Rectal smooth muscle tissue (tissue), 1 donor: ENCODE measurements around the gene PCDHA10.
"Not testable (repeated sequence)": the region's sequence is repeated elsewhere in the genome, so short reads cannot be mapped to it uniquely, and the experiment has no call there.

Source experiments
- H3K27ac ChIP-seq: one replicate; pipeline ENCODE4 v1.7.0; 2013; ENCODE audit warnings: low read depth, low read length, inconsistent platforms
- H3K27me3 ChIP-seq: one replicate; pipeline ENCODE4 v1.7.0; 2013; ENCODE audit warnings: low read length; ENCODE audit not compliant: control insufficient read depth, insufficient read depth
- H3K36me3 ChIP-seq: one replicate; pipeline ENCODE4 v1.7.0; 2013; ENCODE audit warnings: low read length; ENCODE audit not compliant: control insufficient read depth, insufficient read depth
- H3K4me1 ChIP-seq: one replicate; pipeline ENCODE4 v1.7.0; 2013; ENCODE audit warnings: low read length; ENCODE audit not compliant: control insufficient read depth, insufficient read depth
- H3K4me3 ChIP-seq: one replicate; pipeline ENCODE4 v1.7.0; 2013; ENCODE audit warnings: low read length
- H3K9ac ChIP-seq: one replicate; pipeline ENCODE4 v1.7.0; 2013; ENCODE audit warnings: low read length

The PCDHA10 gene

DNA sequence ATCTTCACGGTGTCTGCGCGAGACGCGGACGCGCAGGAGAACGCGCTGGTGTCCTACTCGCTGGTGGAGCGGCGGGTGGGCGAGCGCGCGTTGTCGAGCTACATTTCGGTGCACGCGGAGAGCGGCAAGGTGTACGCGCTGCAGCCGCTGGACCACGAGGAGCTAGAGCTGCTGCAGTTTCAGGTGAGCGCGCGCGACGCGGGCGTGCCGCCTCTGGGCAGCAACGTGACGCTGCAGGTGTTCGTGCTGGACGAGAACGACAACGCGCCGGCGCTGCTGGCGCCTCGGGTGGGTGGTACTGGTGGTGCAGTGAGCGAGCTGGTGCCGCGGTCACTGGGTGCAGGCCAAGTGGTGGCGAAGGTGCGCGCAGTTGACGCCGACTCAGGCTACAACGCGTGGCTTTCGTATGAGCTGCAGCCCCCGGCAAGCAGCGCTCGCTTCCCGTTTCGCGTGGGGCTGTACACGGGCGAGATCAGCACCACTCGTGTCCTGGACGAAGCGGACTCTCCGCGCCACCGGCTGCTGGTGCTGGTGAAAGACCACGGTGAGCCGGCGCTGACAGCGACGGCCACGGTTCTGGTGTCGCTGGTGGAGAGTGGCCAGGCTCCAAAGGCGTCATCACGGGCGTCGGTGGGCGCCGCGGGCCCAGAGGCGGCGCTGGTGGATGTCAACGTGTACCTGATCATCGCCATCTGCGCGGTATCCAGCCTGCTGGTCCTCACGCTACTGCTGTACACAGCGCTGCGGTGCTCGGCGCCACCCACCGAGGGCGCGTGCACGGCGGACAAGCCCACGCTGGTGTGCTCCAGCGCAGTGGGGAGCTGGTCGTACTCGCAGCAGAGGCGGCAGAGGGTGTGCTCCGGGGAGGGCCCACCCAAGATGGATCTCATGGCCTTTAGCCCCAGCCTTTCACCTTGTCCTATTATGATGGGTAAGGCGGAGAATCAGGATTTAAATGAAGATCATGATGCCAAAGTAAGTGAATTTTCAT lies 25.9 kb upstream of the PCDHA10 start:
- H3K9ac ChIP-seq, H3K4me1 ChIP-seq, H3K27ac ChIP-seq, H3K4me3 ChIP-seq, H3K36me3 ChIP-seq, H3K27me3 ChIP-seq: not testable (repeated sequence)

DNA sequence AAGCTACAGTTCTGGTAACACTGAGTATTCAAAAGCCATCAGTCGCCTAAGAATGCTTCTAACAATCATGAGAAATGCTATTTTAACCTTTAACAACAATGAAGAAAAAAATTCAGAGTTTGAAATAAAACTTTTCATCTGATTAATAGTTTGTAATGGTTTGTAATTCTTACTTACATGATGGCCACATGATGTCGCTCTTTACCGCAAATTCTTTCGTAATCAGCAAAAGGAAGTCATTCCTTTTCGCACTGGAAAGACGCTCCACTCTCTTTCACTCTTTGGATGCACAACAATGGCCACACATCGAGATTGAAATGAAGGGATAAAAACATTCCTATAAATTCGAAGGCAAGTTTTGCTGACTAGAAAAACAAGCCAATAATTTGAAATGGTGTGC lies 21.7 kb upstream of the PCDHA10 start, which contains the start of gene PCDHA7:
Gene PCDHA7 (plus strand): TSS at position 277 of the 400 bp plus-strand sequence. CDS start 115 bp downstream, at position 392.
- Histone ChIP-seq H3K36me3 (no peaks in the 10 kb centered on the region), H3K27me3 (peaks cover 2% of the 10 kb centered on the region), H3K4me1 (no peaks in the 10 kb centered on the region), H3K9ac (no peak within 1 kb of the TSS), H3K27ac (no peak within 1 kb of the TSS), H3K4me3 (no peak within 1 kb of the TSS)

GRCh38 chr5:140834439-140835008 lies 21.2 kb upstream of the PCDHA10 start:
- not testable (repeated sequence) for H3K27me3 ChIP-seq, H3K27ac ChIP-seq, H3K4me1 ChIP-seq, H3K9ac ChIP-seq, H3K4me3 ChIP-seq, H3K36me3 ChIP-seq

- no peak overlapping the region for H3K4me3 ChIP-seq
- H3K4me1 ChIP-seq: no peaks in the 10 kb centered on the region
- H3K27me3 ChIP-seq: peaks cover 2% of the 10 kb centered on the region
- no peak overlapping the region for H3K9ac ChIP-seq
- no peak overlapping the region for H3K27ac ChIP-seq
- no peaks in the 10 kb centered on the region for H3K36me3 ChIP-seq
Measured at GRCh38 chr5:140835622-140836510, 19.8 kb upstream of the PCDHA10 start.

DNA sequence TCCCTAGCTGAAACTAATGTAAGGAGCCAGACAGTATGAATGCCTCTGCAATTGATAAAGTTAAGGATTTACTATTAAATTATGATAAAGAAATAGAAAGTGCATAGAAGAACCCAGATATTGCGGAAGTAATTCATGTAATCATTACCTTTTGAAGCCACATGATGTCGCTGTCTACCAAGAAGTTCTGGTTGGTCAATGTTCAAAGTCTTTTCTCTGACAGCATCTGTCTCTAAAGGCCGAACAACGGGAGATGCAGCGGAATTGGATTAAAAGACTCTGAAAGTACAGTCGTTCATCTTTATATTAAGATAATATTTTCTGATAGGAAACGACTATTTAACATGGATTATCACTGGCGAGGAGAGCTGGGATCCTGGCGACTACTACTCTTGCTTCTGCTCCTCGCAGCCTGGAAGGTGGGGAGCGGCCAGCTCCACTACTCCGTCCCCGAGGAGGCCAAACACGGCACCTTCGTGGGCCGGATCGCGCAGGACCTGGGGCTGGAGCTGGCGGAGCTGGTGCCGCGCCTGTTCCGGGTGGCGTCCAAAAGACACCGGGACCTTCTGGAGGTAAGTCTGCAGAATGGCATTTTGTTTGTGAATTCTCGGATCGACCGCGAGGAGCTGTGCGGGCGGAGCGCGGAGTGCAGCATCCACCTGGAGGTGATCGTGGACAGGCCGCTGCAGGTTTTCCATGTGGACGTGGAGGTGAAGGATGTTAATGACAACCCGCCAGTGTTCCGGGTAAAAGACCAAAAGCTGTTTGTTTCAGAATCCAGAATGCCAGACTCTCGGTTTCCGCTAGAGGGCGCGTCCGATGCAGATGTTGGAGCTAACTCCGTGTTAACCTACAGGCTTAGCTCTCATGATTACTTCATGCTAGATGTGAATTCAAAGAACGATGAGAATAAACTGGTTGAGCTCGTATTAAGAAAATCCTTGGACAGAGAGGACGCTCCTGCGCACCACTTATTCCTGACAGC lies 14.4 kb upstream of the PCDHA10 start, which contains the start of gene PCDHA8:
Gene PCDHA8 (plus strand): TSS at position 210 of the 985 bp plus-strand sequence. CDS start 135 bp downstream, at position 345.
- H3K36me3 ChIP-seq: no peaks in the 10 kb centered on the region
- H3K27ac ChIP-seq: no peak within 1 kb of the TSS
- peaks cover 1% of the 10 kb centered on the region for H3K27me3 ChIP-seq
- no peak within 1 kb of the TSS for H3K4me3 ChIP-seq
- no peak within 1 kb of the TSS for H3K9ac ChIP-seq
- H3K4me1 ChIP-seq: no peaks in the 10 kb centered on the region

DNA sequence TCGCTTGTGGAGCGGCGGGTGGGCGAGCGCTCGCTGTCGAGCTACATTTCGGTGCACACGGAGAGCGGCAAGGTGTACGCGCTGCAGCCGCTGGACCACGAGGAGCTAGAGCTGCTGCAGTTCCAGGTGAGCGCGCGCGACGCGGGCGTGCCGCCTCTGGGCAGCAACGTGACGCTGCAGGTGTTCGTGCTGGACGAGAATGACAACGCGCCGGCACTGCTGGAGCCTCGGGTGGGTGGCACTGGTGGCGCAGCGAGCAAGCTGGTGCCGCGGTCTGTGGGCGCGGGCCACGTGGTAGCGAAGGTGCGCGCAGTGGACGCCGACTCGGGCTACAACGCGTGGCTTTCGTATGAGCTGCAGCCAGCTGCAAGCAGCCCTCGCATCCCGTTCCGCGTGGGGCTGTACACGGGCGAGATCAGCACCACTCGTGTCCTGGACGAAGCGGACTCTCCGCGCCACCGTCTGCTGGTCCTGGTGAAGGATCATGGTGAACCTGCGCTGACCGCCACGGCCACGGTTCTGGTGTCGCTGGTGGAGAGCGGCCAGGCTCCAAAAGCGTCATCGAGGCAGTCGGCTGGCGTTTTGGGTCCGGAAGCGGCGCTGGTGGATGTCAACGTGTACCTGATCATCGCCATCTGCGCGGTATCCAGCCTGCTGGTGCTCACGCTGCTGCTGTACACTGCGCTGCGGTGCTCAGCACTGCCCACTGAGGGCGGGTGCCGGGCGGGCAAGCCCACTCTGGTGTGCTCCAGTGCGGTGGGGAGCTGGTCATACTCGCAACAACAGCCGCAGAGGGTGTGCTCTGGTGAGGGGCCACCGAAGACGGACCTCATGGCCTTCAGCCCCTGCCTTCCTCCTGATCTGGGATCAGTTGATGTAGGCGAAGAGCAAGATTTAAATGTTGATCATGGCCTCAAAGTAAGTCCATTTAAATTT lies 12.6 kb upstream of the PCDHA10 start:
- no peaks in the 10 kb centered on the region for H3K27me3 ChIP-seq

DNA sequence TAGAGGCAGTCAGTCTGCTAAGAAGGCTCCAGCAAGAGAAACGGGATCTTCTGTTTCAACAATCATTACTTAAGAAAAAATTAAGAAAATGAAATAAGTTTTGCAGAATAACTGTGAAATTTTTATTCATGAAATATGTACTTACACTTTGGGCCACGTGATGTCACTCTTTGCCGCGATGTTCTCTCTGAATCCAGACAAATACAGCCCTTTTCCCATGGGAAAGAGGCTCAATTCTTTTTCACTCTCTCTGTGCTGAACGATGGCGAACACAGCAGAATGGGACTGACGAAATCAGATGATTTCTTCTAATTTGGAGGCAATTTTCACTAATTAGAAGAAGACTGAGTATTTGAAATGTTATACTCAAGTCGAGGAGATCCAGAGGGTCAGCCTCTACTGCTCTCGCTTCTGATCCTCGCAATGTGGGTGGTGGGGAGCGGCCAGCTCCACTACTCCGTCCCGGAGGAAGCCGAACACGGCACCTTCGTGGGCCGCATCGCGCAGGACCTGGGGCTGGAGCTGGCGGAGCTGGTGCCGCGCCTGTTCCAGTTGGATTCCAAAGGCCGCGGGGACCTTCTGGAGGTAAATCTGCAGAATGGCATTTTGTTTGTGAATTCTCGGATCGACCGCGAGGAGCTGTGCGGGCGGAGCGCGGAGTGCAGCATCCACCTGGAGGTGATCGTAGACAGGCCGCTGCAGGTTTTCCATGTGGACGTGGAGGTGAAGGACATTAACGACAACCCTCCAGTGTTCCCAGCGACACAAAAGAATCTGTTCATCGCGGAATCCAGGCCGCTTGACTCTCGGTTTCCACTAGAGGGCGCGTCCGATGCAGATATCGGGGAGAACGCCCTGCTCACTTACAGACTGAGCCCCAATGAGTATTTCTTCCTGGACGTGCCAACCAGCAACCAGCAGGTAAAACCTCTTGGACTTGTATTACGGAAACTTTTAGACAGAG lies 7.3 kb upstream of the PCDHA10 start, which contains the start of gene PCDHA9:
Gene PCDHA9 (plus strand): TSS at position 244 of the 964 bp plus-strand sequence. CDS start 114 bp downstream, at position 358.
- H3K9ac ChIP-seq, H3K4me1 ChIP-seq, H3K27ac ChIP-seq, H3K27me3 ChIP-seq, H3K36me3 ChIP-seq, H3K4me3 ChIP-seq: not testable (repeated sequence)

More for the DNA sequence above, 12.6 kb upstream of the PCDHA10 start:
- no peak overlapping the region for H3K9ac ChIP-seq
- no peaks in the 10 kb centered on the region for H3K36me3 ChIP-seq
- H3K27ac ChIP-seq: no peak overlapping the region
- H3K4me3 ChIP-seq: no peak overlapping the region
- H3K4me1 ChIP-seq: no peaks in the 10 kb centered on the region

DNA sequence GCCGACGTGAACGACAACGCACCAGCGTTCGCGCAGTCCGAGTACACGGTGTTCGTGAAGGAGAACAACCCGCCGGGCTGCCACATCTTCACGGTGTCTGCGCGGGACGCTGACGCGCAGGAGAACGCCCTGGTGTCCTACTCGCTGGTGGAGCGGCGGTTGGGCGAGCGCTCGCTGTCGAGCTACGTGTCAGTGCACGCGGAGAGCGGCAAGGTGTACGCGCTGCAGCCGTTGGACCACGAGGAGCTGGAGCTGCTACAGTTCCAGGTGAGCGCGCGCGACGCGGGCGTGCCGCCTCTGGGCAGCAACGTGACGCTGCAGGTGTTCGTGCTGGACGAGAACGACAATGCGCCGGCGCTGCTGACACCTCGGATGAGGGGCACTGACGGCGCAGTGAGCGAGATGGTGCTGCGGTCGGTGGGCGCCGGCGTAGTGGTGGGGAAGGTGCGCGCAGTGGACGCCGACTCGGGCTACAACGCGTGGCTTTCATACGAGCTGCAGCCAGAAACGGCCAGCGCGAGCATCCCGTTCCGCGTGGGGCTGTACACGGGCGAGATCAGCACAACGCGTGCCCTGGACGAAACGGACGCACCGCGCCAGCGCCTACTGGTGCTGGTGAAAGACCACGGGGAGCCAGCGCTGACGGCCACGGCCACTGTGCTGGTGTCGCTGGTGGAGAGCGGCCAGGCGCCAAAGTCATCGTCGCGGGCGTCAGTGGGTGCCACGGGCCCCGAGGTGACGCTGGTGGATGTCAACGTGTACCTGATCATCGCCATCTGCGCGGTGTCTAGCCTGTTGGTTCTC lies 5.7 kb upstream of the PCDHA10 start:
- not testable (repeated sequence) for H3K27ac ChIP-seq, H3K4me3 ChIP-seq, H3K9ac ChIP-seq, H3K36me3 ChIP-seq, H3K27me3 ChIP-seq, H3K4me1 ChIP-seq

DNA sequence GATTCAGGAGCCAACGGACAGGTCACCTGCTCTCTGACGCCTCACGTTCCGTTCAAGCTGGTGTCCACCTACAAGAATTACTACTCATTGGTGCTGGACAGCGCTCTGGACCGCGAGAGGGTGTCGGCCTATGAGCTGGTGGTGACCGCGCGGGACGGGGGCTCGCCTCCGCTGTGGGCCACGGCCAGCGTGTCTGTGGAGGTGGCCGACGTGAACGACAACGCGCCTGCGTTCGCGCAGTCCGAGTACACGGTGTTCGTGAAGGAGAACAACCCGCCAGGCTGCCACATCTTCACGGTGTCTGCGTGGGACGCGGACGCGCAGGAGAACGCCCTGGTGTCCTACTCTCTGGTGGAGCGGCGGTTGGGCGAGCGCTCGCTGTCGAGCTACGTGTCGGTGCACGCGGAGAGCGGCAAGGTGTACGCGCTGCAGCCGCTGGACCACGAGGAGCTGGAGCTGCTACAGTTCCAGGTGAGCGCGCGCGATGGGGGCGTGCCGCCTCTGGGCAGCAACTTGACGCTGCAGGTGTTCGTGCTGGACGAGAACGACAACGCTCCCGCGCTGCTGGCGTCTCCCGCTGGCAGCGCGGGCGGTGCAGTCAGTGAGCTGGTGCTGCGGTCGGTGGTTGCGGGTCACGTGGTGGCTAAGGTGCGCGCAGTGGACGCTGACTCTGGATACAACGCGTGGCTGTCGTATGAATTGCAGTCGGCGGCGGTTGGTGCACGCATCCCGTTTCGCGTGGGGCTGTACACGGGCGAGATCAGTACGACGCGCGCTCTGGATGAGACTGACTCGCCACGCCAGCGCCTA lies 1.7 kb downstream of the PCDHA10 start:
- Histone ChIP-seq H3K27ac (no peak overlapping the region), H3K36me3 (no peaks in the 10 kb centered on the region), H3K27me3 (no peaks in the 10 kb centered on the region), H3K4me3 (no peak overlapping the region), H3K4me1 (no peaks in the 10 kb centered on the region), H3K9ac (no peak overlapping the region)
